NB4 (cell line): ENCODE results near the gene CPA5.

ENCODE experiments used
- MAX ChIP-seq: IDR thresholded peaks from 2 replicates; pipeline ENCODE4 v1.6.1; 2011; ENCODE audit warnings: low read depth, low read length
- POLR2A ChIP-seq: IDR thresholded peaks from 2 replicates; pipeline ENCODE4 v1.6.1; 2011; ENCODE audit warnings: mild to moderate bottlenecking; ENCODE audit not compliant: insufficient read length; ENCODE audit errors: extremely low read depth
- TF ChIP-seq, protein P1 (sequence below): IDR thresholded peaks from one replicate; pipeline ENCODE4 v1.5.1; 2012; ENCODE audit warnings: low read depth, low read length

DNA sequence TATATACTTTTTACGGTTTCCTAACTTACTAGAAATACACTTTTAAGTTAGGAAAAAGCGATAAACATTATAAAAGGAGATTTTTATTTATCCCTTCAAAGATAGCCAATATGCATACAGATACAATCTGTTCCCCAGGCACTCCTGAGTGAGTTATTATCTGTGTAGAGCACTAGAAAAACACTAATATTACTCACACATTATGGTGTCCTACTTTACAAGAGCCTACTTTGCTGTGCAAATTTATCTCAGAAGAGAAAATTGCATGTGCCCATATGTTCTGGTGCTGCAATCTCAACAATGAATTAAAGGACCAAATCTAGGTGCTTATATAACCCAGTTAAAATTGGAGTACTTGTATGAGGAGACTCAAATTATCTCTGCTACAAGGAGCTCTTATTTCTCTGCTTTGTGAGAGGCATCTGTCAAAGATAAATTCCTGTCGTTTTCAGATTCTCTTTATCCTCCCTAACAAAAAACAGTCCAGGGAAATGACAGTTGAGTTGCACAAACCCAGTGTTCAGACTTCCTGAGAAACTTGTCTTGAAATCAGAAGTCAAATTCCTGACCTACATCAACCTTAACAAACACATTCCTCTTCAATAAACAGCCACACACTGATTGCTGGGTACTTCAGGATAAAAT is 64.6 kb downstream of the CPA5 start:
- TF ChIP-seq, protein P1, sequence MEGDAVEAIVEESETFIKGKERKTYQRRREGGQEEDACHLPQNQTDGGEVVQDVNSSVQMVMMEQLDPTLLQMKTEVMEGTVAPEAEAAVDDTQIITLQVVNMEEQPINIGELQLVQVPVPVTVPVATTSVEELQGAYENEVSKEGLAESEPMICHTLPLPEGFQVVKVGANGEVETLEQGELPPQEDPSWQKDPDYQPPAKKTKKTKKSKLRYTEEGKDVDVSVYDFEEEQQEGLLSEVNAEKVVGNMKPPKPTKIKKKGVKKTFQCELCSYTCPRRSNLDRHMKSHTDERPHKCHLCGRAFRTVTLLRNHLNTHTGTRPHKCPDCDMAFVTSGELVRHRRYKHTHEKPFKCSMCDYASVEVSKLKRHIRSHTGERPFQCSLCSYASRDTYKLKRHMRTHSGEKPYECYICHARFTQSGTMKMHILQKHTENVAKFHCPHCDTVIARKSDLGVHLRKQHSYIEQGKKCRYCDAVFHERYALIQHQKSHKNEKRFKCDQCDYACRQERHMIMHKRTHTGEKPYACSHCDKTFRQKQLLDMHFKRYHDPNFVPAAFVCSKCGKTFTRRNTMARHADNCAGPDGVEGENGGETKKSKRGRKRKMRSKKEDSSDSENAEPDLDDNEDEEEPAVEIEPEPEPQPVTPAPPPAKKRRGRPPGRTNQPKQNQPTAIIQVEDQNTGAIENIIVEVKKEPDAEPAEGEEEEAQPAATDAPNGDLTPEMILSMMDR: no peak
- no peak for TF ChIP-seq MAX
- TF ChIP-seq POLR2A: no peak
